ENCODE measurements around the gene KLB.

GRCh38 chr4:39498727-39499020 is 91.9 kb downstream of the KLB start:
- TF ChIP-seq CTCF (optimal IDR thresholded peaks at IDR 0.05 in 1 of 3, IDR thresholded peaks at IDR 0.05 in 1 of 3, conservative IDR thresholded peaks at IDR 0.05 in 1 of 3; ENCODE audit: extremely low read depth in 1 of 3, insufficient read depth in 2 of 3, low read length in 3 of 3) = no peak
- TF ChIP-seq EZH2 (IDR thresholded peaks at IDR 0.05; ENCODE audit: low read length) = no peak
